Kasumi-1 (cell line): Measurements from ENCODE around the gene FAM209A.
"Not testable (repeated sequence)": the region's sequence is repeated elsewhere in the genome, so short reads cannot be mapped to it uniquely, and the experiment has no call there.

Experiments used
- DNase-seq, 2 experiments: peaks; one replicate each; lab custom pipeline; 2025; lab: John Stamatoyannopoulos, UW

The FAM209A gene, protein sequence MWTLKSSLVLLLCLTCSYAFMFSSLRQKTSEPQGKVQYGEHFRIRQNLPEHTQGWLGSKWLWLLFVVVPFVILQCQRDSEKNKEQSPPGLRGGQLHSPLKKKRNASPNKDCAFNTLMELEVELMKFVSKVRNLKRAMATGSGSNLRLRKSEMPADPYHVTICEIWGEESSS

DNA sequence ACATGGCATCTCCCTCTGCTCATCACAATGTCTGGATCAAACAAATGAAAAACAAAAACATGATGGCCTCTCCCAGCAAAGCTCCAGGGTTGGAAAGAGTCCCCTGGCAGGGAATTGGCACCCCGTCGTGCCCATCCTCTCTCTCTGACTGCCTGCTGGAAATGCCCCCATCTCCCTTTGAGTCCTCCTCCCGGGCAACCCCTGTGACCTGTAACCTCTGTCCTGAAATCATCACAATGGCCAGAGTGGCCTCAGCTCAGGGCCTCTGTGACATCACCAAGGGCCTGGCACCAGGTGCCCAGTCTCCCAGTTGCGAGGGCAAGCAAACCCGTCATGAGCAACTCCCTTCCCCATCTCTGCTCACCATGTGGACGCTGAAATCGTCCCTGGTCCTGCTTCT is at the start of gene FAM209A:
Gene FAM209A, plus strand, starts transcription at position 301 of the 400 bp plus-strand sequence. Its CDS starts 65 bp downstream, at position 366.
- DNase-seq: not testable (repeated sequence)

DNA sequence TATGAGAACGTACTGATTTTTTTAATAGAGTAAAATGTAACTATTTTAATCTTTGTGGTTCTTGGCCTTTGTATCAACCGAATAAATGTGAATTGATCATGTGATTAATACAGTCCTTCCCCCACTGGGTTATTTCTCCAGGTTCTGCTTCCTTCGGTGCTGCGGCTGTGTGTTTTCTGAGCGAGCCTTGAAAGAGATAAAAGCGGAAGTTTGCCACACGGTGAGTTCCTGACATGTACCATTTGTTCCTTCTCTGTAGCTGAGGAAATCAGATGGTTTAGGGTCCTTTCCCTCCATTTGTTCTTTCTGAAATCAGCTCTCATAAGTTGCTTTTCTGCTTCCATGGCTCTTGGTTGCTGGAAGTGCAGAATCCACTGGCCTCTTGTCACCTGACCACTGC is 40.6 kb upstream of the FAM209A start:
- DNase-seq: peak; percentile 91 to 93

DNA sequence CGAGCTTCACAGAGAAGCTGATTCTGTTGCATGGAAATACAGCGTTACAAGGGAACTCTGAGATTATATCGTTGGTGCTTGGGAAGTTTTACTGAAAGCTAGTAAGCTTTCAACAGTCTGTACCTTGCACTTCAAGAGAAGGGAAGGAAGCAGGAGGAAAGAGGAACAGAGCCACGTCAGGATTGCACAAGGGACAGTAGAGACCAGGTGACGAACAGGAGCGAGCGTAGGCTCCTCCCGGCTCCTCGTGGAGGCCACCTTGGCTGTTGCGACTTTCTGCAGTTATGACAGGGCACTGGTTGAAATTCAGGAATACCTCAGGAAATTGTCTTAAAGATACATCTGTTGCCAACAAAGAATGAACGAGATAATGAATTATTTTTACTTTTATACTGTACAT is 37.3 kb upstream of the FAM209A start:
- peak; percentile 40 to 48 for DNase-seq

DNA sequence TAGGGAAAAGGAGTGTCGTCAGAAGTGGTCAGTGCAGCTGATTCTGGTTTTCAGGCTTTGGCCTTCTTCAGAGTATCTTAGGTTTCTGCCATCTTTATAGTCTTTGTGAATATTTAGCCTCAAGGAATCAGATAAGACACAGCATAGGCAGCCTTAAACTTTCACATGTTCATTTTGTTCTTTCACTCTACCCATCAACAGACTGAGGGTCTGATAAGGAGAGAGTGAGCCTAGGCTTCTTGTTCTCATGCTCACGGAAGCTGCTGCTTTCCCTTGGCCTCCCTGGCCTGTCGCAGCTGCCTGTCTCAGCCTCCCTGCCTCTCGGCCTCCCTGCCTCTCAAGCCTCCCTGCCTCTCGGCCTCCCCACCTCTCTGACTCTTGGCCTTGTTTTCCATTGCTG is 36.0 kb upstream of the FAM209A start:
- no peak for DNase-seq

DNA sequence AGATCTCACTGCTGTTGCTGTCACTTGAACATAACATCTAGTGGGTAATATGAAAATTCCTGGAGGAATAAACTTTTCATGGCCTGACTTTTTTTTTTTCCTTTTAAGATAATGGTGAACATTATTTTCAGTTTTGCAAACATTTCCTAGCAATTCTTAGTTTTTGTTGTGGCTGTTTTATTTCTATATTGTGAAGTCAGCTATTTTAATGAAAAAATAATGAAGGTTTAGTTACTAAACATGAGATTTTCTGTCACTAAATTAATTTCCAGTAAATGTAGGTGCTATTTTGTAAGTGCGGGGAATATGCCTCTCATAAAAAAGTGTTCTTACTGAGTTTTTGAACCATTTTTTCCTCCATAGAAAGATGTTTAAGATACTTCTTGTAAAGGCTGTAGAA is 23.4 kb upstream of the FAM209A start:
- DNase-seq: no peak

DNA sequence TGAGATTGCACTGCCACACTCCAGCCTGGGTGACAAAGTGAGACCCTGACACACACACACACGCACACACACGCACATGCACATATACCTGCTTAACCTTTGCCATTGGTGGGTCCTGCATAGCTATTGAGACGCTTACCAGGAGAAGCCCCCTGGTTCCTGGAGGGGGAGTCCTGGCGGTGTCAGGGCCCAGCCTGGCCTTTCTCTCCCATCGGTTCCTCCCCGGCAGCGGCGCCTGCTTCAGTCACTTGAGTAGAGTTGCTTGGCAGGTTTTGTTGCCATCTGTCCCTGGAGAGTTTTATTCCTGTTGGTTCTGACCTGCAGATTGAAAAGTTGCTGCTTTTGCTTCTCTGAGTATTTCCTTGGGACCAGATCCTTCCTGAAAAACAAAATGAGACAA is 20.6 kb upstream of the FAM209A start:
- no peak for DNase-seq

DNA sequence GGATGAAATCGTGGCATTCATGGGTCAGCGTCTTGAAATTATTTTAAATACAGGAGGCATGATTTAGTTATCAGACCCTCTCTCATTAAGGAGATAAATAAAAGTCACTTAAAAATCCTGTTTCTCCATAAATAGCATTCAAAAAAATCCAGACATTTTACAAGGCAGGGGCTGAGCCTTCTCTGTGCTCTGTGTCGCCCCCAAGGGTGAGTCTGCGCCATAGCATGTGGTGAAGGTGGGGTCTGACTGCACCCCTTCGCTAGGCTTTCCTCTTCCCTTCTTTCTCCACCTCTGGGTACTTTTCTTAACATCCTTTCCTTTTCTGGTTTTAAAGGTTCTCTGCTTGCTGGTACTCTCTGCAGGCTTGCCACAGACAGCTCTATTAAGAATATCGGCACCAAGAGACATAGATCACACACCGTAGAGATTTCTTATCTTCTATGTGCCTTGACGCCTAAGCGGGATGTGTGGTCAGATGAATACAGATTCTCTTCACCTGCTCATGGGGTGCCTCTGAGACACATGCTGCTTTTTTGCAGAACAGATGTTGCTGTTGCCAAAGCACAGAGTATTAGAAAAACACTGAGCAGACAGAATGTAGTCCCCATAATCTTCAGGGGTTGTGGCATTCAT is 20.1 kb upstream of the FAM209A start:
- peak; percentile 2 to 35 for DNase-seq

DNA sequence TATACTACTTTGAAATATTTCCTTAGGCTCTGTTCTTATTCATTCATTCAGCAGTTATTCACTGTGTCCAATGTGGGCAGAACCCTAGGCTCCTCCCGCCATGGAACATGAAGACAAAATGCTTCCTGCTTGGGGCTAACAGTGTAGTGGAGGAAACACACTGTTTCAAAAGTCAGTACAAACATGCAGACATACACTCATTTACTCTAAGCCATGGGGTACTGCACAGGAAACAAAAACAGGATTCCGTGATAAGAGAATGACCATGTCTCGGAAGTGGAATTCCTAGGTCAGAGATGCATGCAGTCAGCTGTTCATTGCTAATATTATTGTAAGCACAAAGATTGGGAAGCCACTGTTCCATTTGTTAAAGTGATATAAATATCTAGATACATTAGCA is 18.4 kb upstream of the FAM209A start:
- DNase-seq: peak; percentile 3 to 16

DNA sequence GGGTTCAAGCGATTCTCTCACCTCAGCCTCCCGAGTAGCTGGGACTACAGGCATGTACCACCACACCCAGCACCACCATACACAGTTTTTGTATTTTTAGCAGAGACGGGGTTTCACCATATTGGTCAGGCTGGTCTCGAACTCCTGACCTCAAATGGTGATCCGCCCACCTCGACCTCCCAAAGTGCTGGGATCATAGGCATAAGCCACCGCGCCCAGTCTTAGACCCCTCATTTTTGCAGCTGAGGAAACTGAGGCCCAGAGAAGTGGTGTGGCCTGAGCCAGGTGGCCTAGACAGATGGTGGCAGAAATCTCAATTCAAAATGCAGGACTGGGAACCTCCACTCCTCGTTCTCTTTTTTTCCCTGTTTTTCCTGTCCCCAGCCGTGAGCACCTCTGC is 12.6 kb upstream of the FAM209A start:
- DNase-seq: no peak

DNA sequence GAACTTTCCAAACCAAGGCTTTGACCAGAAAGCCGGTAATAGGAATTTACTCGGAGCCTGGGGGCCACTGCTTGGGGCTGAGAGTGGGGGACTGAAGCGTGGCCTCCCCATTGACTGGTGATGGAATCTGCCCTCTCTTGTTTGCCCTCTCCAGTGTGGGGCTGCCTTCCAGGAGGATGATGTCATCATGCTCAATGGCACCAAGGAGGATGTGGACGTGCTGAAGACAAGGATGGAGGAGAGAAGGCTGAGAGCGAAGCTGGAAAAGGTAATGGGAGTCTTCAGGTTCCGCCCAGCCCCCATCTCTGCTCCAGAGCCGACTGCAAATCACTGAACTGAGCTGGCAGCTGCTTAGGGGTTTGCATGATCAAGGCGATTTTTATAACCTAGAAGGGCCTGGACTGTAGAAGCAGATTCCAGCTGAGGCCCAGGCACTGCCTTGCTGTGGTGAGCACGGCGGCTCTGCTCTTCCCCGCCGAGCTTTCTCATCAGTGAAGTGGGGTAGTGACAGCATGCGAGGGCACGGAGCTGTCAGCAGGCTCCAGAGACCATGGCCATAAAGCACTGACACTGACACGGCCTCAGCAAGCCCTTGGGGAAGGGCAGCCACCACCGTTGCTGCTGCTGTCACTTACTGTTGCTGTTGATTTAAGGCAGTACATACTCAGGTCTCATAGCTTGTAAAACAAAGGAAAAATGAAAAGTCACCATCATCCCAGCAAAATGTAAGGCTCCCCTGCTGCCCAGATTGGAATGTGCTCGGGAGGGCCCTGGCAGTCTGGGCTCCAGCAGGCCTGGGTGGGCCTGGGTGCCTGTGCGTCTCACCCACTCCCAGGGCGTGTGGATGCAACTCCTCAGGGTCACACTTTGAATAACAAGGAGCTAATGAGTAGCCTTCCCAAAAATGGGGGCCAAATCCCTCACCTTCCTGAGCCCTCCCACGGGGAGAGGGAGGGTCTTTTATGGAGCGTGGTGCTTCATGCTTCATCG is 11.1 kb upstream of the FAM209A start:
- no peak for DNase-seq

DNA sequence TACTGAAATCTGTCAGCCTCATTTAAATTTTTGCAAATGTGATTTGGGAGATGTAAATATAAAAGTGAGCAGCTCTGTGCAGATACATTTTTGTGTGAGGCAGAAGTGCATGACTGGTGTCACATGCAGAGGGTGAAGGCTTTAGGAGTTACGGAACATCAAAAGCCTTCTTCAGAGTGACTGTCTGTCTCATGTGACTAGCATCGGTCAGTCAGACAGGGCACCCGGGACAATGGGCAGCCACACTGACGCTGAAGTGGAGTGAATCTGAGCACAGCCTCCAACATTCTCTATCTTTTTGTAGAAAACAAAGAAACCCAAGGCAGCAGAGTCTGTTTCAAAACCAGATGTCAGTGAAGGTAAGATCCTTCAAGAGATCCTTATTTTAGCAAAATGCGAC is 7.9 kb upstream of the FAM209A start:
- DNase-seq: no peak

DNA sequence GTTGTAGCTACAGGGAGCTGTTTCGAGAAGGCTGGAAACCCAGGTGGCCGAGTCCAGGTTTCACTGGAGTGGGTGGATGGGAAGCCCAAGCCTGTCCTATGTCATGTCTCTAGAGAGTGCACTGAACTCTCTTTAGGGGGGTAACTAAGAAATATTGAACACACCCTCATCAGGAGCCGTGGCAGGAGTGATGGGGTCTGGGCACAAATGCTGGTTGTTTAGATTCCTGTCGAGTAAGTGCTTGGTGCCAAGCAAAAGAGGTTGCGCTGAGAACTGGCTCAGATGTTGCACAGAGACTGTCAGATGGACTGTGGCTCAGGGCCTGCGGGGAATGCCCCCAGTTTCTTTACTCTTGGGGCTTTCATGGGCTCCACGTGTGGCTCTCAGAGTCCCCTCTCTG is 7.3 kb upstream of the FAM209A start:
- DNase-seq: no peak

DNA sequence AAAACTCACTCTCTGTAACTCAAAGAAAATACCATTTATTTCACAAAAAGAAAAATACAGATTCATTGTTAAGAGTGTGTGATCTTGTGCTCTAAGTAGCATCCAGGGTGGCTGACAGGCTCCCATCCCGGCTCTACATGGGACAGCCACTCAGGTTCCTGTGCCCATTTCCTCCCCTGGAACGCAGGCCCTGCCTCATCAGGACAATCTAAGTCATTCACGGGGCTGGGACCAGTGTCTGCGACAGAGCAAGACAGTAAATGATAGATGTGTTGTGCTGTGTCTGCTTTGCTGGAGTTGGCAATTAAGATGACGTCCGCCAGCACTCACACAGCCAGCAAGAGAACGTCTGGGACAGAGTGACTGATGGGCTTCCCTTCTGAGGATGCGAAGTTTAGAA is 6.9 kb upstream of the FAM209A start:
- DNase-seq: no peak

DNA sequence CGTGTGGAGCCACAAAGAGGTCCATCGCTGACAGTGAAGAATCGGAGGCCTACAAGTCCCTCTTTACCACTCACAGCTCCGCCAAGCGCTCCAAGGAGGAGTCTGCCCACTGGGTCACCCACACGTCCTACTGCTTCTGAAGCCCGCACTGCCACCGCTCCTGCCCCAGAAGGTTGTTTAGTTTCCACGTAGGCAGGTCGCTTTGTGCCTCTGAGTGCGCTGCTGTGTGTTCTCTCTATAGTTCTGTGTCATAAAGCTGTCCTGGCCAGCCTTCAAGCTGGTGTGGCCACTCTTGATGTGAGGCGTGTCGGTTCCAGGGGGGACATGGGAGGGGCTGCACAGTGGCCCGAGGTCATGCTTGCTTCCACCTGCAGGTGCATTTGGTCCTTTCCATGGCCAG is 6.4 kb upstream of the FAM209A start:
- no peak for DNase-seq

DNA sequence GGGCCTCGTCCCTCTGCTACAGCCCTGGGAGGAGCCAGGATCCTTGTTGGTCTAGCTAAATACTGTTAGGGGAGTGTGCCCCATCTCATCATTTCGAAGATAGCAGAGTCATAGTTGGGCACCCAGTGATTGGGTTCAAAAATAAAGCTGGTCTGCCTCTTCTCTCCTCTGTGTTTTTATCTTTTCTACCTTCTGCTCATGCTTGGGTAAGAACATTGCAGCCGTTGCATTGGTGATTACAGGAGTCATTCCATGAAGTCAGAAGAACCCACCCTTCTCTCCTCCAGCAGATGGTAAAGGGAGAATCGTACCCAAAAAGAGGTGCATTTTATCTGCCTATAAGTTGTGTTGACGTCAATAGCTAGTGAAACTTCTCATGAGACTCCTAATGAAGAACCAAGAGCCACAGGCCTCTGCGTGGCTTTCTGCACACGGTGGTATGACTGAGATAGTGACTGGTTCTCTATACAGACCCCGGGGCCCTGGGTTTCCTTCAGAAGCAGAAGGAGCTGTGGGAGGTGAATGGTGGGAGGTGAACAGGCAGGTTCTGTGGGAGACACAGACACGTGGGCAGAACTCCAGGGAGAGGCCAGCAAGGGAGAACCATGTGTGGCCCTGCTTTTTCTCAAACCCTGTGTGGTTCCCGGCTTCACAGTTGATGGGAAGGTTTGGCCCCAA is 5.7 kb upstream of the FAM209A start:
- DNase-seq: no peak

DNA sequence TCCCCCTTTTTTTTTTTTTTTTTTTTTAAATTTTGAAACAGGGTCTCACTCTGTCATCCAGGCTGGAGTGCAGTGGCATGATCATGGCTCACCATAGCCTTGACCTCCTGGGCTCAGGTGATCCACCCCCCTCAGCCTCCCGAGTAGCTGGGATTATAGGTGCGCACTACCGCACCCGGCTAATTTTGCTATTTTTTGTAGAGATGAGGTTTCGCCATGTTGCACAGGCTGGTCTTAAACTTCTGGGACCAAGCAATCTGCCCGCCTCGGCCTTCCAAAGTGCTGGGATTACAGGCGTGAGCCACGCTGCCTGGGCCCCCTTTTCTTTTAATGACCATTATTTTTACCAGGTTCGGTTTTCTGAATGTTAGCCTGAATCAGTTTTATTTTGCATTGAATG is 5.0 kb upstream of the FAM209A start:
- DNase-seq: no peak

DNA sequence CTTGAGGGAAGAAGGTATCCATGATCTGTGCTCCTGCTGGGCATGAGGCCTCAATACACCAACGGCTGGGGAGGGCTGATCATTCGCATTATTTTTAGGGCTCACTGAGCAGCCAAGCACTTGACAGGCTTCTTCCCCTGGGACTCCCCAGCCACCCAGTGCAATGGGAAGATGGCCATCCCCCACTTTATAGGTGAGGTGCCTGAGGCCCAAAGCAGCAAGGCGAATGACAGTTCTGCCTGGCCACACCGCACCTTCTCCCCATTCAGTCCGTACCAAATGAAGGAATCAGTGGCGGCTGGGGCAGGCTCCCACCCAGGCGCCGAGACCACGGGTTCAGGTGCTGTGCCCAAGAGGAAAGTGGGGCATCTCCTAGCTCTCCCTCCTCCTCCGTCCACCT is 4.4 kb upstream of the FAM209A start:
- DNase-seq: no peak

DNA sequence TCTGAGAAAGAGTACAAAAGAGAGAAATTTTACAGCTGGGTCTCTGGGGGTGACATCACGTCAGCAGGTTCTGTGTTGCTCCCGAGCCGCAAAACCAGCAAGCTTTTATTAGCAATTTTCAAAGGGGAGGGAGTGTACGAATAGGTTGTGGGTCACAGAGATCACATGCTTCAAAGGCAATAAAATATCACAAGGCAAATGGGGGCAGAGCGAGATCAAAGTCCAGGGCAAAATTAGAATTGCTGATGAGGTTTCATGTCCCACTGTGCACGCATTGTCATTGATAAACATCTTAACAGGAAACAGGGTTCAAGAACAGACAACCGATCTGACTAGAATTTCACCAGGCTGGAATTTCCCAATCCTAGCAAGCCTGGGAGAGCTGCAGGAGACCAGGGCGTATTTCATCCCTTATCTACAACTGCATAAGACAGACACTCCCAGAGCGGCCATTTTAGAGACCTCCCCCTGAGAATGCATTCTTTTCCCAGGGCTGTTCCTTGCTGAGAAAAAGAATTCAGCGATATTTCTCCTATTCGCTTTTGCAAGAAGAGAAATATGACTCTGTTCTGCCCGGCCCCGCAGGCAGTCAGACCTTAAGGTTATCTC is 3.7 kb upstream of the FAM209A start:
- DNase-seq: not testable (repeated sequence)

DNA sequence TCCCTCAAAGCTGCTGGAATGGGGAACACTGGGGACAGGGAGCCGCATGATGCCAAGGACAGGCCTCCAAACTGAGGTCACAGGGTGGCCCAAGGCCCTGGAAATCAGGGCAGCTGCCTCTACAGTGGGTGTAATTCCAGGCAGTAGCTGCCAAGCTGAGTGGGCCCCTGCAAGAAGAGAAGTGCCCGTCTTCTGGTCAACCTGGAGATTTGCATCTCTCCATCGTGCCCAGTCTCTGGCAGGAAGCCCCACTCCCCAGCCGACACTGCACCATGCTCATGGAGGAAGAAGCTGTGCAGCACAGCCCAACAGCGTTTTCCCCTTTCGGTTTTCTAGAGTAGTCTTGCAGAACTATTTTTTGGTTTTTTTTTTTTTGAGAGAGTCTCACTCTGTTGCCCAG is 2.2 kb upstream of the FAM209A start:
- DNase-seq: no peak

DNA sequence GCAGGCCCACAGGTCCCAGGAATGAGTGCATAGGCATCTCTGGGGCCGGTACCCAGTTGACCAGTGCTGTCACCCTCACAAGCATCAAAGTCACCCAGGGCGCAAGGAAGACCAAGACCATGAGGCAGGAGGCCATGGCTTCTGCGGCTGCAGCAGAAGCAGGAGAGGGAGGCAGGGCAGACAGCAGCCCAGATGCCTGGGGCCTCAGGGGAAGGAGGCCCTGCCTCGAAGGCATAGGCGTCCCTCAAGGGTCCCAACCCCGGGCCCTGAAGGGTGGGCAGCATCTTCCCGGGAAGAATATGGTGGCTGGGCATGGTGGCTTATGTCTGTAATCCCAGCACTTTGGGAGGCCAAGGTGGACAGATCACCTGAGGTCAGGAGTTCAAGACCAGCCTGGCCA is 3.0 kb downstream of the FAM209A start:
- no peak for DNase-seq

DNA sequence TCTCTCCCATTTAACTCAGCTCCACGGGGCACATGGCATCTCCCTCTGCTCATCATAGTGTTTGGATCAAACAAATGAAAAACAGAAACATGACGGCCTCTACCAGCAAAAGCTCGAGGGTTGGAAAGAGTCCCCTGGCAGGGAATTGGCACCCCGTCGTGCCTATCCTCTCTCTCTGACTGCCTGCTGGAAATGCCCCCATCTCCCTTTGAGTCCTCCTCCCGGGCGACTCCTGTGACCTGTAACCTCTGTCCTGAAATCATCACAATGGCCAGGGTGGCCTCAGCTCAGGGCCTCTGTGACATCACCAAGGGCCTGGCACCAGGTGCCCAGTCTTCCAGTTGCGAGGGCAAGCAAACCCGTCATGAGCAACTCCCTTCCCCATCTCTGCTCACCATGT is 8.4 kb downstream of the FAM209A start, which contains the start of gene FAM209B:
Gene FAM209B, plus strand, starts transcription at position 301 of the 400 bp plus-strand sequence. Its CDS starts 96 bp downstream, at position 397.
- not testable (repeated sequence) for DNase-seq

DNA sequence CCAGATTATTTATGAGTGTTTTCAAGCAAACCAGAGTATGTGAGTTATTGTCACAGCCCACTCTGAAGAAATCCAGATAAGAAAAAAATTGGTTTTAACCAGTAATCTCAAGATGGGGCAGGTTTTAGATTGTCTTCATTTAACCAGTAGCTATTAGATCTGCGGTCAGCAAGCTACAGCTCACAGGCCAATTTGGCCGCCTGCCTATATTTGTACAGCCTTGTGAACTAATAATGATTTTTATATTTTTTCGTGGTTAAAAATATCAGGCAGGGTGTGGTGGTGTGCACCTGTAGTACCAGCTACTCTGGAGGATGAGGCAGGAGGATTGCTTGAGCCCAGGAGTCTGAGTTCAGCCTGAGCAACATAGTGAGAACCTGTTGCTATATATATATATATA is 13.5 kb downstream of the FAM209A start:
- no peak for DNase-seq
